ENCODE measurements around the gene APLP2.
"Not testable (repeated sequence)": the region's sequence is repeated elsewhere in the genome, so short reads cannot be mapped to it uniquely, and the experiment has no call there.

The APLP2 gene

DNA sequence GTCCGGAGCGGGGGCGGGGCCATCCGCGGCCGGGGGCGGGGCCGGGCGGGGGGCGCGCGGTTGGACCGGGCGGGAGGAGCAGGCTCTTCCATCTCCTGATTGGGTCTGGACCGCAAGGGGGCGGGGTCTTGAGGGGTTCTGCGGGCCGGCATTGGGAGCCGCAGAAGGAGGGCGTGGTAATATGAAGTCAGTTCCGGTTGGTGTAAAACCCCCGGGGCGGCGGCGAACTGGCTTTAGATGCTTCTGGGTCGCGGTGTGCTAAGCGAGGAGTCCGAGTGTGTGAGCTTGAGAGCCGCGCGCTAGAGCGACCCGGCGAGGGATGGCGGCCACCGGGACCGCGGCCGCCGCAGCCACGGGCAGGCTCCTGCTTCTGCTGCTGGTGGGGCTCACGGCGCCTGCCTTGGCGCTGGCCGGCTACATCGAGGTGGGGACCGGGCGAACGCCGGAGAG lies at the start of gene APLP2:
APLP2 (plus strand) TSS at position 236 of the 450 bp plus-strand sequence; CDS start at position 320, 84 bp downstream.
- peak; percentile 74 for DNase-seq

- no peak for DNase-seq
Measured at GRCh38 chr11:130020323-130020722, 49.4 kb upstream of the APLP2 start.

GRCh38 chr11:130021606-130022005 lies 48.1 kb upstream of the APLP2 start:
- DNase-seq = not testable (repeated sequence)

- no peak for DNase-seq
Measured at GRCh38 chr11:130022799-130023198, 46.9 kb upstream of the APLP2 start.

GRCh38 chr11:130023204-130023603 lies 46.5 kb upstream of the APLP2 start:
- no peak for DNase-seq

- DNase-seq = no peak
Measured at GRCh38 chr11:130024361-130024760, 45.3 kb upstream of the APLP2 start.

DNA sequence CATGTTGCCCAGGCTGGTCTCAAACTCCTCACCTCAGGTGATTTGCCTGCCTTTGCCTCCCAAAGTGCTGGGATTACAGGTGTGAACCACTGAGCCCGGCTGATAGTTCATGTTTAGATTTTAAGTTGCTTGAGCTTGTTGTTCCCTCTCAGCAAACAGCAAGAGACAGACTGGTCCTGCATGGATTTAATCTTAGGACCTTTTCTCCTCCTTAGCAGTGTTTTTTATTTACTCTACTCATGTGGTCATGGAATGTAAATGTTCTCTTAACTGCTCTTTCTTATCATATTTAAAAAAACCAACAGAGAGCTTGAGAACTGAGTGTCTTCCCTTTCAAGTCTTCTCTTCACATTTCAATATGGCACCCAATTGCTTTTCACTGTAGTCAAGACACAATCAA lies 44.3 kb upstream of the APLP2 start:
- no peak for DNase-seq

- DNase-seq = no peak
Measured at GRCh38 chr11:130029137-130029536, 40.6 kb upstream of the APLP2 start.

GRCh38 chr11:130031056-130031455 lies 38.6 kb upstream of the APLP2 start:
- DNase-seq = no peak

DNA sequence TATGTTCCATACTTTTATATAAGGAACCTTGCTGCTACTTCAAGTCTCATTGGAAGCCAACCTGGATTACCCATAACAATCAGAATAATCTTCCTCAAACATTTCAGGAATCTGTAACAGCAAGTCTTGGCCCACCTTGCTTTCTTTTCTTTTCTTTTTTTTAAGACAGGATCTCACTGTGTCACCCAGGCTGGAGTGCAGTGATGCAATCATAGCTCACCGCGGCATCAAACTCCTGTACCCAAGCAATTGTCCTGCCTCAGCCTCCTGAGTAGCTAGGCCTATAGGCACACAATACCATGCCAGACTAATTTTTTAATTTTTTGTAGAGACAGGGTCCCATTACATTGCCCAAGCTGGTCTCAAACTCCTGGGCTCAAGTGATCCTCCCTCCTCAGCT lies 37.7 kb upstream of the APLP2 start:
- DNase-seq = no peak

DNA sequence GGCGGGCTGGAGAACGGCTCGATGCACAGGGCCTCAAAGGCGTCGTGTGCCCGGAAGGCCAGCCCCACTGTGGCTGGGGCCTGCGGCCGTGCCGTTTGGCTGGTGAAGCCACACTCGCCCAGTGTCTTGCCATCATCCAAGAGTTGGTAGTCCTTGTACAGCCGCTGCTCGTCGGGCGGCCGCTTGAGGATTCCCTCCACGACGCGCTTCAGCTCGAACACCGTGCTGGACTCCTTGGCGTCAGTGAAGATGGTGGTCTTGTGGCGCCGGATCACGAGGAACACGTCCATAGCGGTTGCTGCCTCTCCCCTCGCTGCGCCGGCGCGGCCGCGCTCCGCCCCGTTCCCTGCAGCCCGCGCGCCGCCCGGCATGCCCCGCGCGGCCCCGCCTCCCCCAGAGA lies 36.8 kb upstream of the APLP2 start:
- DNase-seq = no peak

- no peak for DNase-seq
Measured at GRCh38 chr11:130034236-130034635, 35.5 kb upstream of the APLP2 start.

- no peak for DNase-seq
Measured at GRCh38 chr11:130037058-130037457, 32.6 kb upstream of the APLP2 start.

DNA sequence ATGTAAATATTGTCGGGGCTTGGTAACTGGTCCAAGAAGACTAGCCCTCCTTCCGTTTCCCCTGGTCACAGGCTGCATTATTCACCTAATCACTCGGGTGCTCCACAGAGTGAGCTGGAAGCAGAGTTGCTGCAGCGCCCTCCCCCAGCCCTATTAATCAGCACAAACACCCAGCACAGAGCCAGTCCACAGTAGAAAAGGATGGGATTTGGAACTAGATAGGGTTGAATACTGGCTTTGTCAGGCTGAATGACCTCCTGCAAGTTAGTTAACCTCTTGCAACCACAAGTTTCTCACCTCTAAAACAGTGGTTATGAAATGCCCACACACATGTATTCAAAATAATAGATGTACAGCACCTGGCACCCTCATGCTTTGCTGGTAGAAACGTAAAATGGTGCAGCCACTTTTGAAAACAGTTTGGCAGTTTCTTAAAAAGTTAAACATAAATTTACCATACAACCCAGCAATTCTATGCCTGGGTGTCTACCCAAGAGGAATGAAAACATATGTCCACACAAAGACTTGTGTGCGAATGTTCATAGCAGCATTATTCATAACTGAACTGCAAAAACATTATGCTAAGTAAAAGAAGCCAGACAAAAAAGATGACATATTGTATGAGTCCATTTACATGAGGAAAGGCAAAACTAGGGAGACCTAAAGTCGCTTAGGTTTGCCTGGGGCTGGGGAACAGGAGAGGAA lies 31.7 kb upstream of the APLP2 start:
- no peak for DNase-seq

- DNase-seq = no peak
Measured at GRCh38 chr11:130040281-130040940, 29.3 kb upstream of the APLP2 start.

GRCh38 chr11:130042093-130042591 lies 27.6 kb upstream of the APLP2 start:
- DNase-seq = no peak

- DNase-seq = no peak
Measured at GRCh38 chr11:130043575-130043974, 26.1 kb upstream of the APLP2 start.

DNA sequence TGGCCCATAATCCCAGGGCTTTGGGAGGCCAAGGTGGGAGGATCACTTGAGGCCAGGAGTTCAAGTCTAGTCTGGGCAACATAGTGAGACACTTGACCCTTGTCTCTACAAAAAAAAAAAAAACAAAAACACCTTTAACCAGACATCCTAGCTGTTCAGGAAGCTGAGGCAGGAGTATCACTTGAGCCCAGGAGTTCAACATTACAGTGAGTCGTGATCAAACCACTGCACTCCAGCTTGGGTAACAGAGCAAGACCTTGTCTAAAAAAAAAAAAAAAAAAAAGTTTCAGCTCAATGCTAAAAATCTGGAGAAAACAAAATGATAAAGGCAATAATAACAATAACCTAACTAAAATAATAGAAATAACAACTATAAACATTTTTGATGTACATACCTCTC lies 22.6 kb upstream of the APLP2 start:
- DNase-seq = no peak

GRCh38 chr11:130049328-130049771 lies 20.3 kb upstream of the APLP2 start:
- DNase-seq = no peak

DNA sequence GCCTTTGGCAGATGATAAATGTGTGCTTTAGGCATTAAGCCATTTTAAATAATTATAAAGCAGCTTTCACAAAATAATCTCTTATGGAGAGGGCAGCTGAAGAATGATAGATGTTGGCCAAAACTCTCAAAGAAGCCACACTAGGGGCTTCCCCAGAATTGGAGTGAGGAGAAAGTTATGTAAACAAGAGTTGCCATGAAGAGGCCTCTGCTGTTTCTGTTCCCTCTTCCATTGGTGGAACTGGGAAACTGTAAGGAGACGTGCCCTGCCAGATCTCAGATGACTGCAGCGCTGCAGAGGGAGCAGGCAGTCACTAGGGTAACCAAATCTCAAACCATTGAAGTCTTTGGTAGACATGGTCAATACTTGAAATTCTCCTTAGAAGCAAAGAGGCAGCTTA lies 19.4 kb upstream of the APLP2 start:
- DNase-seq = no peak

GRCh38 chr11:130051082-130051481 lies 18.6 kb upstream of the APLP2 start:
- no peak for DNase-seq

GRCh38 chr11:130052567-130052966 lies 17.1 kb upstream of the APLP2 start:
- DNase-seq = no peak

DNA sequence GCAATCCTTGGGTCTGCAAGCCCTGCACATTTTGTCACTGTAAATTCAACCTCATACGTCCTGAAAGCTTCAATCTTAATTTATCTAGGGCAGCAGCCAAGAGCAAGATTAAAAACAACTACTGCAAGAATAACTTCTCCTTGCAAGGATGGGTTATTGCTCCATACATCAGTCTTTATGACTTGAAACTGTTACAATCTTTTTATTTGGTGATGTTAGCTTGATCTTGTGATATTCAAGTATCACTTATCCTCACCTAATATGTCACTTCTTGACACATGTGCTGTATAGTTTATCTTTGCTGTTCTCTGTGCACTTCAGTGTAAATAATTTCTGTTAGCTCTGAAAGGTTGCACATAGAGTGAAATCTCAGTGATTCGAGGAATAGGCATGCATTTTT lies 14.7 kb upstream of the APLP2 start:
- DNase-seq = no peak

GRCh38 chr11:130055617-130056016 lies 14.1 kb upstream of the APLP2 start:
- no peak for DNase-seq
